Osteoblast (primary cell): Measurements from ENCODE around the gene PSMC2. TPM values are rescaled to one million over a fixed set of nuclear protein-coding genes. Genes with fewer than 3 reads are reported as not detected.

Source experiments
- DNase-seq: peaks from one replicate; pipeline ENCODE4 v3.0.0; 2011; ENCODE audit warnings: low spot score, mixed read lengths; ENCODE audit not compliant: insufficient read length; ENCODE audit errors: missing footprints
- H2AFZ ChIP-seq: 2 replicates; pipeline ENCODE4 v1.6.0; 2011; ENCODE audit warnings: mild to moderate bottlenecking, low read length
- H3K27ac ChIP-seq: 2 replicates; pipeline ENCODE4 v1.5.1; 2011; ENCODE audit warnings: mild to moderate bottlenecking, low read depth, low read length, moderate library complexity
- H3K27me3 ChIP-seq: 2 replicates; pipeline ENCODE4 v1.6.0; 2012; ENCODE audit warnings: mild to moderate bottlenecking, control low read depth, inconsistent platforms, low read length, moderate library complexity; ENCODE audit not compliant: insufficient read depth
- H3K36me3 ChIP-seq: 2 replicates; pipeline ENCODE4 v1.5.1; 2011; ENCODE audit warnings: mild to moderate bottlenecking, low read length, control low read depth, moderate library complexity; ENCODE audit not compliant: insufficient read depth
- H3K4me1 ChIP-seq: 2 replicates; pipeline ENCODE4 v1.5.1; 2011; ENCODE audit warnings: mild to moderate bottlenecking, low read length, control low read depth, moderate library complexity; ENCODE audit not compliant: insufficient read depth
- H3K4me2 ChIP-seq: 2 replicates; pipeline ENCODE4 v1.6.0; 2011; ENCODE audit warnings: mild to moderate bottlenecking, low read length; ENCODE audit not compliant: insufficient read depth
- H3K4me3 ChIP-seq: fragments of 200-600 bp; sonication (generic); 3 replicates; pipeline ENCODE4 v1.5.1; 2012; ENCODE audit warnings: mild to moderate bottlenecking, low read length, inconsistent platforms; ENCODE audit not compliant: insufficient read depth
- H3K79me2 ChIP-seq: 2 replicates; pipeline ENCODE4 v1.6.0; 2012; ENCODE audit warnings: mild to moderate bottlenecking, low read length, control low read depth, inconsistent platforms; ENCODE audit not compliant: insufficient read depth
- H3K9me3 ChIP-seq: 2 replicates; pipeline ENCODE4 v1.5.1; 2011; ENCODE audit warnings: low read depth, low read length, control low read depth
- H4K20me1 ChIP-seq: 2 replicates; pipeline ENCODE4 v1.6.0; 2012; ENCODE audit warnings: mild to moderate bottlenecking, low read length, control low read depth; ENCODE audit not compliant: insufficient read depth
- CTCF ChIP-seq: IDR thresholded peaks from 2 replicates; pipeline ENCODE4 v1.5.1; 2011; ENCODE audit warnings: mild to moderate bottlenecking, low read depth, low read length, moderate library complexity; ENCODE audit errors: extremely low read depth
- total RNA-seq: library from RNA; depleted of rRNA; stranded (reverse); fragments of >200 nt; gene quantifications from 2 replicates; pipeline ENCODE4 v1.2.3, GENCODE V29; 2012

PSMC2 gene
- total RNA-seq, 1 donor, result 184 TPM

GRCh38 chr7:103381280-103382031 lies 34.0 kb downstream of the PSMC2 start:
- no peaks in the 10 kb centered on the region for H3K9me3 ChIP-seq
- no peaks in the 10 kb centered on the region for H3K79me2 ChIP-seq
- no peak for DNase-seq
- H3K4me2 ChIP-seq, result no peak overlapping the region
- no peaks in the 10 kb centered on the region for H4K20me1 ChIP-seq
- no peaks in the 10 kb centered on the region for H3K4me1 ChIP-seq
- no peak overlapping the region for H3K27ac ChIP-seq
- no peaks in the 10 kb centered on the region for H3K36me3 ChIP-seq
- H3K4me3 ChIP-seq, result no peak overlapping the region
- no peak overlapping the region for H2AFZ ChIP-seq
- no peak for TF ChIP-seq CTCF
- peaks cover 12% of the 10 kb centered on the region for H3K27me3 ChIP-seq

- DNase-seq, result no peak
- H4K20me1 ChIP-seq, result no peaks in the 10 kb centered on the region
- H3K4me1 ChIP-seq, result no peaks in the 10 kb centered on the region
- H3K79me2 ChIP-seq, result no peaks in the 10 kb centered on the region
- no peaks in the 10 kb centered on the region for H3K36me3 ChIP-seq
- no peak overlapping the region for H2AFZ ChIP-seq
- H3K4me3 ChIP-seq, result no peak overlapping the region
- no peaks in the 10 kb centered on the region for H3K9me3 ChIP-seq
- no peak overlapping the region for H3K4me2 ChIP-seq
- no peak overlapping the region for H3K27ac ChIP-seq
- no peak for TF ChIP-seq CTCF
- H3K27me3 ChIP-seq, result peaks cover 12% of the 10 kb centered on the region
Measured at GRCh38 chr7:103382032-103382402, 34.6 kb downstream of the PSMC2 start.

GRCh38 chr7:103387242-103387641 lies 39.8 kb downstream of the PSMC2 start:
- no peak for DNase-seq
- H3K4me2 ChIP-seq, result no peak overlapping the region
- no peaks in the 10 kb centered on the region for H3K36me3 ChIP-seq
- H4K20me1 ChIP-seq, result no peaks in the 10 kb centered on the region
- no peaks in the 10 kb centered on the region for H3K79me2 ChIP-seq
- no peak for TF ChIP-seq CTCF
- no peaks in the 10 kb centered on the region for H3K4me1 ChIP-seq
- no peak overlapping the region for H2AFZ ChIP-seq
- no peak overlapping the region for H3K27ac ChIP-seq
- peaks cover 4% of the 10 kb centered on the region for H3K27me3 ChIP-seq
- H3K4me3 ChIP-seq, result no peak overlapping the region
- no peaks in the 10 kb centered on the region for H3K9me3 ChIP-seq

GRCh38 chr7:103388469-103389140 lies 41.2 kb downstream of the PSMC2 start:
- Histone ChIP-seq H3K27ac (no peak overlapping the region), H3K9me3 (no peaks in the 10 kb centered on the region), H3K4me3 (no peak overlapping the region), H2AFZ (no peak overlapping the region), H3K79me2 (no peaks in the 10 kb centered on the region), H3K4me1 (no peaks in the 10 kb centered on the region), H3K4me2 (no peak overlapping the region), H3K27me3 (peaks cover 4% of the 10 kb centered on the region), H4K20me1 (no peaks in the 10 kb centered on the region), H3K36me3 (no peaks in the 10 kb centered on the region)
- no peak for DNase-seq
- TF ChIP-seq CTCF, result no peak
